ENCODE data around the gene TSPAN9. TPM values are rescaled to one million over a fixed set of nuclear protein-coding genes. Genes with fewer than 3 reads are reported as not detected.

The TSPAN9 gene
- total RNA-seq, 4 donors from 2014 or later = 13.7 to 35.4 (median 26.7) TPM

DNA sequence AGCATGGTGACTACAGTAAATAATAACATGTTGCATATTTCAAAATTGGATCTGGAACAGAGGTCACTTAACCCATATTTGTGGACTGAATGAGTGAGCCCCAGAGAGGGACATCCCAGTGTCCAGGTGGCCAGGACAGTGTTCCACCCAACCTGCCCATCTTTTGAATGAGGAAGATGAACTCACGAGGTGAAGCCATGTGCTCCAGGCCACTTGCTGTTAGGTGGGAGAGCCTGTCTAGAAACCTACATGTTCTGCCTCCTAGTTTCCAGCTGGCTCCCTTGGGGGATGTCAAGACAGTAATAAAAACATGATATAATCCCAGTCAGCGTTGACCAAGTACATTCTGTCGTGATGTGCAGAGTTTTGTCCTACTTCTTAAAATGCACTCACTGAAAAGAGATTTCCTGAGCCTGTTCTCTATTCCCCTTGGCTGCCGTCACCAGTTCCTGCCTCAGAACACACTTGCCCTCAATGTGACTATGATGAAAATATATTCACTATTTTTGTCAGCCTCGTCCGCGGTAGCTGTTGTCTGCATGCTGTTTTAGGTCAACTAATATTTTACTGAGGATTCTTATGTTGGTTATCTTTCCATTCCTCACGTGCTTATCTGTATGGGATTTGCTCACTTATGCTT is 25.7 kb downstream of the TSPAN9 start:
- no peaks in the 10 kb centered on the region for H3K36me3 ChIP-seq
- H3K4me1 ChIP-seq = peaks cover 59 to 77% (median 63%) of the 10 kb centered on the region in 4 donors
- intact Hi-C loops (cut with DNase I) = no loop called here
- no peaks in the 10 kb centered on the region for H3K27me3 ChIP-seq
- no peak overlapping the region for H3K4me3 ChIP-seq
- 73% methylated on average over 8 of the region's 8 CpGs for WGBS
- DNase-seq (ENCODE audit: extremely low spot score) = no peak
- no peaks in the 10 kb centered on the region for H3K9me3 ChIP-seq
- no peak overlapping the region for H3K27ac ChIP-seq (replicated peaks in 1 of 4)
- TF ChIP-seq POLR2AphosphoS5 (IDR thresholded peaks at IDR 0.05) (no peak), EP300 (IDR thresholded peaks at IDR 0.05) (no peak), POLR2A (IDR thresholded peaks at IDR 0.05; ENCODE audit: low read depth) (no peak)
- TF ChIP-seq, protein P1, sequence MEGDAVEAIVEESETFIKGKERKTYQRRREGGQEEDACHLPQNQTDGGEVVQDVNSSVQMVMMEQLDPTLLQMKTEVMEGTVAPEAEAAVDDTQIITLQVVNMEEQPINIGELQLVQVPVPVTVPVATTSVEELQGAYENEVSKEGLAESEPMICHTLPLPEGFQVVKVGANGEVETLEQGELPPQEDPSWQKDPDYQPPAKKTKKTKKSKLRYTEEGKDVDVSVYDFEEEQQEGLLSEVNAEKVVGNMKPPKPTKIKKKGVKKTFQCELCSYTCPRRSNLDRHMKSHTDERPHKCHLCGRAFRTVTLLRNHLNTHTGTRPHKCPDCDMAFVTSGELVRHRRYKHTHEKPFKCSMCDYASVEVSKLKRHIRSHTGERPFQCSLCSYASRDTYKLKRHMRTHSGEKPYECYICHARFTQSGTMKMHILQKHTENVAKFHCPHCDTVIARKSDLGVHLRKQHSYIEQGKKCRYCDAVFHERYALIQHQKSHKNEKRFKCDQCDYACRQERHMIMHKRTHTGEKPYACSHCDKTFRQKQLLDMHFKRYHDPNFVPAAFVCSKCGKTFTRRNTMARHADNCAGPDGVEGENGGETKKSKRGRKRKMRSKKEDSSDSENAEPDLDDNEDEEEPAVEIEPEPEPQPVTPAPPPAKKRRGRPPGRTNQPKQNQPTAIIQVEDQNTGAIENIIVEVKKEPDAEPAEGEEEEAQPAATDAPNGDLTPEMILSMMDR (IDR thresholded peaks at IDR 0.05) = no peak

DNA sequence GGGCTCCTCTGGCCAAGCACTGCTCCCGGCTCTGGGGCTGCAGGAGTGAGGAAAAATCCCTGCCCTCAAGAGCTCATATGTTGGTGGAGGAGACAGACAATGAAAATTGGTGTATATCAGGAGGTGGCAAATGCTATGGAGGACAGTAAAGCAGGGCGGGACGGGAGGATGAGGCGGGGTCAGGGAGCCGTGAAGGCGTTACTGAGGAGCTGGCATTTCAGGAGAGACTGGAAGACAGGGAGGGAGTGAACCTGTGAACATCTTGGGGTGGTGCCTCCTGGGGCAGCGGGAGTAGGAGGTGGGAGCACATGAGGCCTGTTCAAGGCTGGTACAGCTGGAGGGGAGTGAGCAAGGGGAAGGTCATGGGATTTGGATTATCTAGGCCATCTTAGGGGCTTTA is 26.6 kb downstream of the TSPAN9 start:
- H3K27me3 ChIP-seq = no peaks in the 10 kb centered on the region
- no peaks in the 10 kb centered on the region for H3K9me3 ChIP-seq
- no peaks in the 10 kb centered on the region for H3K36me3 ChIP-seq
- peaks cover 50 to 75% (median 55%) of the 10 kb centered on the region in 4 donors for H3K4me1 ChIP-seq
- no peak for TF ChIP-seq EP300 (IDR thresholded peaks at IDR 0.05)
- TF ChIP-seq, protein P1 (IDR thresholded peaks at IDR 0.05) = no peak
- no peak for TF ChIP-seq POLR2A (IDR thresholded peaks at IDR 0.05; ENCODE audit: low read depth)
- TF ChIP-seq POLR2AphosphoS5 (IDR thresholded peaks at IDR 0.05) = no peak
- 95% methylated on average over 7 of the region's 7 CpGs for WGBS
- H3K4me3 ChIP-seq = no peak overlapping the region
- DNase-seq (ENCODE audit: extremely low spot score) = no peak
- H3K27ac ChIP-seq (replicated peaks in 1 of 4) = no peak overlapping the region
- intact Hi-C loops (cut with DNase I) = no loop called here

DNA sequence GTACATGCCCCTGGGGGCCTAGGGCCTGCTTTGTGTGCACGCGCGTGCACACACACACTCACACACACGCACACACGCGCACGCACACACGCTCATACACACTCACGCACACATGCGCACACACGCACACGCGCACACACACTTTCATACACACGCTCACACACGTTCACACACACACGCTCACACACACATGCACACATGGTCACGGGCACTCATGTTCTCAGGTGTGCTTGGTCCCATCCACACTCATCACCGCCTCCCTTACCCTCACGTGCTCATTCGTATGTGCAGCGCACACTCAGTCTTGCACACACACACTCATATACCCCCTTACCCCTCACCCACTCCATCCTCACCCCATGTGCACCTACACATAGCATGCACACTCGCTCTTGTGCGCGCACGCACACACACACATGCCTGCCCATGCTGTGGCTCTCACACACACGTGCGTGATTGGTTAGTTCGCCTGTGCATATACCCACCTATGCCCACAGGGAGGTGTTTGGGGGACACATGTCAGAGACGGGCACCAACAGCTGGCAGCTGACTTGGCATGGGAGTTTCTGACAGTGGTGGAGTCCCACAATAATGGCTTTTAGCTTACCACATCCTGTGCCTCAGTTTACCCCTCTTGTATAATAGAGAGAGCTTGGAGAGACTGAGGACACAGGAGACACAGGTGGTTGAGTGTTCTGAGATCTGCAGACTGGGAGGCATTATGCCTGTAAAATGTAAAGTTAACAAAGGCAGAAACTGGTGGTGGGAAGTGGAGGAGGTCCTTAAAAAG is 28.7 kb downstream of the TSPAN9 start:
- no peak for DNase-seq (ENCODE audit: extremely low spot score)
- H3K4me1 ChIP-seq = peaks cover 50 to 75% (median 61%) of the 10 kb centered on the region in 4 donors
- H3K27me3 ChIP-seq = no peaks in the 10 kb centered on the region
- H3K4me3 ChIP-seq = no peak overlapping the region
- TF ChIP-seq POLR2AphosphoS5 (IDR thresholded peaks at IDR 0.05) = no peak
- TF ChIP-seq EP300 (IDR thresholded peaks at IDR 0.05) = no peak
- intact Hi-C loops (cut with DNase I) = no loop called here
- no peak overlapping the region for H3K27ac ChIP-seq (replicated peaks in 1 of 4)
- H3K36me3 ChIP-seq = peaks cover 0 to under 1% (median 0%) of the 10 kb centered on the region in 4 donors
- no peaks in the 10 kb centered on the region for H3K9me3 ChIP-seq
- WGBS = 90% methylated on average over 28 of the region's 29 CpGs

DNA sequence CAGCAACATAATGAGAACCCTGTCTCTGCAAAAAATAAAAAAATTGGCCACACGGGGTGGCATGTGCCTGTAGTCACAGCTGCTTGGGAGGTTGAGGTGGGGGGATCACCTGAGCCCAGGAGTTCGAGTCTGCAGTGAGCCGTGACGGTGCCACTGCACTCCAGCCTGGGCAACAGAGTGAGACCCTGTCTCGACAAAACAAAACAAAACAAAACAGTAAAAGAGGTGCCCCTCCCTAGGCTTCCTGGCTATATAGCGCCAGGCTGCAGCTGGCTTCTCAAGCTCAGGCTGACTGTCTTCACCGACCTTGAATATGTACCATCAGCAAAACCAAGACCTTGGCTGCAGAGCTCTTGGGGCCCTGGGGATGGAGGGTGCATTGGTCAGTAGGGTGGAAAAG is 29.4 kb downstream of the TSPAN9 start:
- no peak for DNase-seq (ENCODE audit: extremely low spot score)
- TF ChIP-seq EP300 (IDR thresholded peaks at IDR 0.05) = no peak
- Histone ChIP-seq H3K4me1 (peaks cover 45 to 69% (median 54%) of the 10 kb centered on the region in 4 donors), H3K27ac (replicated peaks in 1 of 4) (no peak overlapping the region), H3K36me3 (peaks cover 0 to 4% (median 0%) of the 10 kb centered on the region in 4 donors), H3K4me3 (no peak overlapping the region), H3K9me3 (no peaks in the 10 kb centered on the region), H3K27me3 (no peaks in the 10 kb centered on the region)
- WGBS = 87% methylated on average over 6 of the region's 7 CpGs
- intact Hi-C loops (cut with DNase I) = no loop called here

DNA sequence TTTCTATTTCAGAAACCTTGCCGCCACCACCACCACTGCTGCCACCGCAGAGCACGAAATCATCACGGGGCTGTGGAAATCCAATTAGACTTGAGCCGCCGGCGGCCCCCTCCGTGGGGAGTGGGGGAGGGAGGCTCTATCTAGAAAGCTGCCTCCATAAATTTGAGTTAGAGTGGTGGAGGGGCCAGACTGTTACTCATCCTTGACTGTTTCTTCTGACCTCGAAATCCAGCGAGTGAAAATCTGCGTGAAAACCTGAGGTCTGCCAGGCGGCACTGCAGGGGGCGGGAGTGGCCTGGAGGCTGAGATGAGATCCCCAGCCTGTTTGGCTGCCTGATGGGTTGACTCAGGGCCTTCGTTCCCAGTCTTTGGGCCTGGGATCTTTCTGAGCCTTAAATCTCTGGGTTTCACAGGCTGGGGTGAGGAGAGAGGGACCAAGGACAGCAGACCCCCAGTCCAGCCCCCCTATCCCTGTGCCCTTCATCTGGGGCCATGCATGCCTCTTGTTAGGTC is 29.9 kb downstream of the TSPAN9 start:
- H3K4me1 ChIP-seq = peaks cover 40 to 63% (median 49%) of the 10 kb centered on the region in 4 donors
- DNase-seq (ENCODE audit: extremely low spot score) = no peak
- intact Hi-C loops (cut with DNase I) = no loop called here
- H3K36me3 ChIP-seq = peaks cover 0 to 4% (median 0%) of the 10 kb centered on the region in 4 donors
- no peaks in the 10 kb centered on the region for H3K27me3 ChIP-seq
- WGBS = 67% methylated on average over 7 of the region's 14 CpGs
- H3K27ac ChIP-seq (replicated peaks in 1 of 4) = peak overlapping the region in 1 of 4 donors; percentile 14
- no peaks in the 10 kb centered on the region for H3K9me3 ChIP-seq
- no peak for TF ChIP-seq POLR2AphosphoS5 (IDR thresholded peaks at IDR 0.05)
- TF ChIP-seq POLR2A (IDR thresholded peaks at IDR 0.05; ENCODE audit: low read depth) = no peak
- no peak for TF ChIP-seq EP300 (IDR thresholded peaks at IDR 0.05)
- TF ChIP-seq, protein P1 (IDR thresholded peaks at IDR 0.05) = no peak
- H3K4me3 ChIP-seq = no peak overlapping the region
